HG02884 (cell line): Measurements from ENCODE around the gene UCP2.

Source experiments
- ATAC-seq: cut with Tn5 transposase; IDR thresholded peaks from one replicate; pipeline ENCODE4 v1.9.1; 2021; ENCODE audit warnings: mild to moderate bottlenecking, moderate library complexity; ENCODE audit not compliant: unreplicated experiment

Gene UCP2

DNA sequence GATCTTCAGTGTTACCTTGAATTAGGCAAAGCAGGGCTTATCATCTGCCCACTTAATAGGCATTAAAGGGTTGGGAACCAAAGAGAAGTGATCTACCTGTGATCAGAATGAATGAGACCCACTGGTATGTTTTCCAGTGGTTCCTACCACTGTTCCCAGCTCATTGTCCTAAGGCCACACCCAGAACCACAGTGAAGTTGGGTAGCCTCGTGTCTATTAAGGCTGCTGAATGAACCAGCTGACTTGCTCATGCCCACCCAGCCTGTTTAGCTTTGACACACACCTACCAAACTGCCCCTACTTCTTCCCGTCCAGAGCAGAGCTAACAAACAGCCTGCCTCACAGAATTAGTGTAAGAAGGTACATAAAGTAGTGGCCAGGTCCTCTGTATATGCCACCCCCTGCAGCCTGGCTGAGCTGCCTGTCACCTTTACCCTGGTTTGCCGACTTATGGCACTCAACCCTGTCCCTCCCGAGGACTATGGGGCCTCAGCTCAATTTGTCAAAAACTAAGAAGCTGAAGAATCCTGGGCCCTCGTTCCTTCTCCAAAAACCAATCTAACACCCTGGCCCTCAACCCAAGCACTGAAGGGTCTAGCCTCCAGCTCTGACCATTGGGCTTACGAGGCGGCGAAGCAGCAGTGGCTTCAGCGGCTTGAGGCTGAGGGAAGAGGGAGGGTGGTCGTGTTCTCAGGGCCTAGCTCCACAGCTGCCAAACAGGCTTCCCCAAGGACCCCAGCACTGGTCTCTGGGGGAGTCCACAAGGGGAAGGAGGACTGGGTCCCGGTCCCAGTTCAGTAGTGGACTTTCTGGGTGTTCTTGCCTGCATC is 9.8 kb downstream of the UCP2 start:
- no peak for ATAC-seq

DNA sequence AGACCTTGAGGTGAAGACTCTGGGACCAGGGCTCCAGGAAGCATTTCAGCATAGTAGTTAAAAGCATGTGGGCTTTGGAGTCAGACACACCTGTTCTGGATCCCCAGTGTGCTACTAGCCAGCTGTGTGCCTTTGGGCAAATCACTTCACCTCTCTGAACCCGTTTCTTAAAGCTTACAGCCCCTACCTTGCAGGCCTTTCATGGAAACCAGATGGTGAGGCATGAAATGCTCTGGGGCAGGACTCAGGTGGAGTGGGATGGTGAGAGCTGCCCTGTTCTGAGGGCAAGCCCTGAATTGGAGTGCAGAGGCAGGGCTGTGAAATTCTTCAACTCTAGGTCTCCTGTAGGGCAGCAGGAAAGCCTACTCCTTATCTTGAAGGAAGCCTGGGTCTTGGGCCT is 10.5 kb downstream of the UCP2 start:
- no peak for ATAC-seq

GRCh38 chr11:73971175-73971719 is 11.4 kb downstream of the UCP2 start:
- ATAC-seq: no peak

DNA sequence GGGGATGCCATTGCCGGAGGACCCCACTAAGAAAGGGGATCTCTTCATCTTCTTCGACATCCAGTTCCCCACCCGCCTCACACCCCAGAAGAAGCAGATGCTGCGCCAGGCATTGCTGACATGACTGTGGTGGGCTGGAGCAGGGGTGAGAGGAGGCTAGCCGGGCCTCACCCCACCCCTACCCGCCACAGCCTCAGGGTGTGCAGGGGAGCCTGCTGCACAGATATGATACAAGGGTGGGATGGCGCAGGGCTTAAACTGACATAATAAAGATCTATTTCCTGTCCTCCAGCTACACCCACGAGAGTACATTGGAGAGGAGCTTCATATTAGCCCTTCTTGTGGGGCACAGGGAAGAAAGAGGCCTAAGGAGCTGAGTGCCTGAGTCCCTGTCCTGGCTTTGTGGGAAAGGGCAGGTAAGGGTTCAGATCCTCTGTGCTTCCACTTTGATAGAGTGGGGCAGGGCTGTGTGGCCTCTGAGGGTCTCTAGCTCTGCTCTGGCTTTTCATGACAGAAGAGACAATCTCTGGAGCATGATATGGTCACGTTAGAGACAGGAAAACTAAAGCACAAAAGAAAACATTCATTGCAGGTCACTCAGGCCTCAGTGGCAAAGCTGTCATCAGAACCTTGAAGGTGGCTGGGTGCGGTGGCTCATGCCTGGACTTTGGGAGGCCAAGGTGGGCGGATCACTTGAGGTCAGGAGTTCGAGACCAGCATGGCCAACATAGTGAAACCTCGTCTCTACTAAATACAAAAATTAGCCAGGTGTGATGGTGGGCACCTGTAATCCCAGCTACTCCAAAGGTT is 12.4 kb downstream of the UCP2 start:
- no peak for ATAC-seq

- no peak for ATAC-seq
Measured at GRCh38 chr11:73969091-73969490, 13.6 kb downstream of the UCP2 start.

GRCh38 chr11:73968356-73968966 is 14.2 kb downstream of the UCP2 start:
- no peak for ATAC-seq

DNA sequence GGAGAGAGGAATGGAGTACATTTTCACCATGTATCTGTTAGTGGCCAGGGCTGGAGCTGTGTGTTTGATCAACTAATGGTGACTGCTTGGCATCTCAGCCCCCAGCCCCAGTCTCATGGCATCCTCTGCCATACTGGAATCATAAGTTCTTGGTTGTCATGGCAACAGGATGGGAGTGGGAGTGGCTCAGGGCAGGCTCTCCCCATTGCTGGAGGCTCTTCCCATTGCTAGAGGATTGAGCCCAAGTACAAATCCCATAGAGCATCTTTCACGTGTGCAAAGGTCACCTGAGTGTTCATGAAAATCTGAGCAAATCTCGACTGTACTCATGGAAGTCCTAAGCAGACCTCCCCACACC is 16.9 kb downstream of the UCP2 start:
- no peak for ATAC-seq

DNA sequence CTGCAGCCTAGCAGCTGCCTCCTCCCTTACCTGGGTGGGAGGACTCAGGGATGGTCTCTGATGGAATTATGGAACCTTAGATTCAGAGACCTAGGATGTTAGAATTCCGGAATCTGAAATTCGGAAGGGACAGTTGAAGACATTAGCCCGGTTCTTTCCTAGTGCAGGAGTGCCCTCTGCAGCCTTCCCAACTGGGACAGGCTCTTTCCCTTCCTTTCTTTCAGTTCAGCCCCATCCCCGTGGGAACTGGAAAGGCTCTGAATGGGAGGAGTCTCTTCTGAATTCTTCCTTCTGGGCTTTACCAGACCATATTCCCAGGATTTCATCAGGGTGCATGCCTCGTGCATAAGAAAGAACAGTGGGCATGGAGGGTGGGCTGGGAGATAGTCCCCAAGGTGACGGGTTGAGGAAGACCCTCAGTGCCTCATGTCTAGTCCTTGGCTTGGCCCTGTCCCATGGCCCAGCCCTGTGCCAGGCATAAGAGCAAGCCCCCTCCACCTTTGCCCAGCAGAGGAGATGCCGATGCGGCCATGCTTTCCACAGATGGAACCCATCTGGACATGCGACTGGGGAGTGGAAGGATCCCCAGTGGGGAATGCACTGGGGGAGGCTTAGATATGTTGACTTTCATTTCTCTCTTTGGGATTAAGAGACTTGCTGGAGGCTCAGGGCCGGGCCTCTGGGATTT is 17.4 kb downstream of the UCP2 start:
- ATAC-seq: no peak

DNA sequence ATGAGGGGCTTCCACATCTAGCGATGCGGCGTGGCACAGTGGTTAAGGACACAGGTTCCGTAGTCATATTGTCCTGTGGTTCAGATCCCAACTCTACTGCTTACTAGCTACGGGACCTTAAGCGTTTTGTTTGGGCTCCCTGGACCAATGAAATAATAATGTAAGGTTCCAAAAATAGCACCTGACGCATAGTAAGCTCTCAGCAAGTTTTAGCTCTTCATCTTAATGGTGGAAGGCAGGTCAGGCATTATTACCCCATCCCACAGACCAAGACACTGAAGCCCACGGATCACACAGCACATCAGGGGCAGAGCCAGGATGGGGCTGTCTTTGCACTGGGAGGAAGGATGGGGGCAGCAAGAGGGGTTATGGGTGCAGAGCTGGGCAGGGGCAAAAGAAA is 18.8 kb downstream of the UCP2 start:
- ATAC-seq: no peak

- ATAC-seq: no peak
Measured at GRCh38 chr11:73962101-73962705, 20.4 kb downstream of the UCP2 start.

GRCh38 chr11:73961321-73961720 is 21.3 kb downstream of the UCP2 start:
- no peak for ATAC-seq

DNA sequence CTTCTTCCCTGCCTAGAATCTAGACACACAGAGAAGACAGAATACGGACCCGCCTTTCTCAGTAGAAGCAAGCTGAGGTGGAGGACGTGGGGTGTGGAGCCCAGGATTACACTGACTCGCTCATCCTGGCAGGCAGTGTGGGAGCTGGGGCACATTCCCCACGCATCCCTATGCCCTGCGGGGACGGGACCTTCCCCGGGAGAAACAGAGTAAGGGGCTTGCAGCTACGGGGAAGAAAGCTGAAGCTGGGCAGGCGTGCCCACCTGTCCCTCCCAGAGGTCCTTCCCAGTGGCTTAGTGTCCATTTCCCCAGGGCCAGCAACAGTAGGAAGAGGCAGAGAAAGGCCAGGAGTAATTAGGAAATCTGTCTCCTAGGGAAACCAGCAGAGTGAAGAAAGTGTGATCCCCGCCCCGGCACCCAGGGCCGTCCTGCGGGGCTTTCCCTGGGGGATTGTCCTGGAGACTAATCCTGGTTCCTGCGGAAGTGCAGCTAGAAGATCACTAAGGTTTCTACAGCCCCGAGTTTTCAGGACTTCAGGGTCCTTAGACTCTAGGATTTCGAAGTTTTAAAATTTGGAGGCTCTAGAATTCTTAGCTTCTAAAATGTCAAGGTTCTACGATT is 24.0 kb downstream of the UCP2 start:
- no peak for ATAC-seq

DNA sequence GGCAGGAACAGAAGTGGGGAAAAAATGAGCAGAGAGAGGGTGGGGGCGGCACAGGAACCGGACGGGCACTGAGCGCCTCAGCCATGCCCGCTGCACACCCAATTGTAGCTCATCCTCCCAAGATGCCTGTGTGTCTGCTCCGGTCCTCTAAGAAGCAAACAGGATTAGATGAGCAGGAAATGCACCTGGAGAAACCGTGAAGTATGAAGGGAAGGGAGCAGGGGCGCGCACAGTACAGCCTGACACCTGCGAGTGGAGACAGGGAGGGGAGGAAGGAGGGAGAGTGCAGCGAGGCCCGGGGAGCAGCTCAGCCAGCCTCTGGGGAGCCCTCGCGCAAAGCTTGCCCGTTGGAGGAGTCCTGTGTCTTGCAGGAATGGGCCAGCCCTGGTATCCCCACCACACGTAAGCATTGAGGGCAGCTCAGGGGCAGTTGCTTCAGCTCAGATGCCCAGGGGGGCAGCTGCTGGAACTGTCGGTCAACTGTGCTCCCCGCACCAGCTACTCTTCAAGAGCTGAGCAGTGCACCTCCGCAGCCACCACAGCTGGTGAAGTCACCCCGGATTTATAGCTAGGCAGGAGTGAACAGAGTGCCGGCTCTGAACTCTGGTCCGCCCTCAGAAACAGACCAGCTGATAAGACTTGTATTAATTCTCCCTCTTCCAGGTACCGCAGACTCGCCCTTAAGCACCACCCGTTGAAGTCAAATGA is 24.8 kb downstream of the UCP2 start:
- no peak for ATAC-seq

GRCh38 chr11:73956876-73957653 is 25.6 kb downstream of the UCP2 start:
- ATAC-seq: no peak

DNA sequence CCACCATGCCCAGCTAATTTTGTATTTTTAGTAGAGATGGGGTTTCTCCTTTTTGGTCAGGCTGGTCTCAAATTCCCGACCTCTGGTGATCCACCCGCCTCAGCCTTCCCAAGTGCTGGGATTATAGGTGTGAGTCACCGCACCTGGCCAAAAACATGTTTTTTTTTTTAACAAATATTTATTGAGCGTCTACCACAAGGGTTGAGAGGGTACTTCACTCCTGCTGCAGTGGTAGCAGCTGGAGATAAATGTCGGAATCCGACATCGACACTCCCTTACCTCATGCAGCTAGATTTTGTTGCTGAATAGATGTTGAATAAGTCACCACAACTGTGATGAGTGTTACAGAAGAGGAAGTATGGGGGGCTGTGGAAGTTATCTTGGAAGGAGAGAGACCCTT is 30.8 kb downstream of the UCP2 start:
- ATAC-seq: no peak

DNA sequence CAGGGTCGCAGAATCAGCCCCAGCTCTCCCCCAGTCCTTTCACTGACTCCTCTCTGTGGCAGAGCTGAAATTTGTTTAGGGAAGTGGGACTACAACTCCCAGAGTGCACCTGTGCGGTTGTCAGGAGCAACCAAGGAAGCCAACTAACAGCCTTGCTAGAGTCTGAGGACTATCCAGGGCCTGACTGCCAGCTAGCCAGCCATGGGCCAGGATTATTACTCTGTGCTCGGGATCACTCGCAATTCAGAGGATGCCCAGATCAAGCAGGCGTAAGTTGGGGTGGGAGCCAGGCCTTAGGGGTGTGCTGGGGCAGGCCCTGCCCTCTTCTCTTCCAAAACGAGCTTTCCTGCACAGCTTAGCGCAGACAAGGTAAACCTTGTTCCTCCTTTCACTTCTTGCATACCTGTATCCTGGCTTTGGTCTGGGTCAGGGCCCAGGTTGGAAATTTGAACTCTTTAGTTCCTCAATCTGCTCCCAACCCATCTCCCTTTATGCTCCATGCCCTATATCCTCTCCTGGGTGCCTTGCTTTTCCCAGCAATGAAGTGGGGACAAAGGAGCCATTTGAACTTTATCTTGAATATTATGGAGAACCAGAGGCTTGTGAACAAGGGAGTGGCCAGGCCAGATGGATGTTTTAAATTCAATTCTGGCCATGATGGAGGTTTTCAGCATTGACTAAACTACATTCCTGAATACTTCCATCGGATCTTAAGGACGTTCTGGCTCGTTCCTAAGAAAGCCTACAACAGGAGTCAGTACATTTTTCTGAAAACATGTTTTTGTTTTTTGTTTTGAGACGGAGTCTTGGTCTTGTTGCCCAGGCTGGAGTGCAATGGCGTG is 31.6 kb downstream of the UCP2 start, which contains the start of gene DNAJB13:
DNAJB13 (plus strand) TSS at position 158 of the 842 bp plus-strand sequence; CDS start at position 202, 44 bp downstream.
- ATAC-seq: no peak

DNA sequence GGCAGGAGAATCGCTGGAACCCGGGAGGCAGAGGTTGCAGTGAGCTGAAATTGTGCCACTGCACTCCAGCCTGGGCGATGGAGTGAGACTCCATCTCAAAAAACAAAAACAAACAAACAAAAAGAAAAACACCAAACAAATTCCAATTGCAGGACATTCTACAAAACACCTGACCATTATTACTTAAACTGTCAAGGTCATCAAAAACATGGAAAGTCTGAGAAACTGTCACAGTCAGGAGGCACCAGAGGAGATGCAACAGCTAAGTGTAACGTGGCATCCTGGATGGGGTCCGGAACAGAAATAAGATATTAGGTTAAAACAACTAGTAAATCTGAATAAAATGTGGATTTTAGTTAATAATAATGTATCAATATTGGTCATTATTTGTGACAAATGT is 32.7 kb downstream of the UCP2 start:
- ATAC-seq: no peak

- no peak for ATAC-seq
Measured at GRCh38 chr11:73949246-73949645, 33.4 kb downstream of the UCP2 start.
